Measurements from ENCODE around the gene RAPSN.

The RAPSN gene

GRCh38 chr11:47387944-47388696 is 60.8 kb downstream of the RAPSN start:
- no peak for DNase-seq

Data from HCEC 1CT (cell line).